Cardiac fibroblast (primary cell): Measurements from ENCODE around the gene RGS3.
A peak's percentile ranks its signal among the peaks of the same experiment; 100 is the strongest.
"Not testable (repeated sequence)": the region's sequence is repeated elsewhere in the genome, so short reads cannot be mapped to it uniquely, and the experiment has no call there.

ENCODE experiments used
- DNase-seq, 2 donors: peaks; one replicate each; pipeline versions ENCODE4 v3.0.0 to v3.0.0-alpha.2; 2010; ENCODE audit warnings: low read depth in 2 of 2
- H3K4me3 ChIP-seq, 2 donors: replicated peaks in 1 of 2; 1 replicate in 1 of 2; 2 replicates in 1 of 2; pipeline ENCODE4 v1.5.1; 2011; ENCODE audit warnings: low read depth in 2 of 2, low read length in 2 of 2, mild to moderate bottlenecking in 2 of 2, moderate library complexity in 1 of 2
- TF ChIP-seq, protein P1 (sequence below): IDR thresholded peaks from one replicate; pipeline ENCODE4 v1.5.1; 2011; ENCODE audit warnings: low read depth, mild to moderate bottlenecking, low read length, inconsistent platforms

Gene RGS3

DNA sequence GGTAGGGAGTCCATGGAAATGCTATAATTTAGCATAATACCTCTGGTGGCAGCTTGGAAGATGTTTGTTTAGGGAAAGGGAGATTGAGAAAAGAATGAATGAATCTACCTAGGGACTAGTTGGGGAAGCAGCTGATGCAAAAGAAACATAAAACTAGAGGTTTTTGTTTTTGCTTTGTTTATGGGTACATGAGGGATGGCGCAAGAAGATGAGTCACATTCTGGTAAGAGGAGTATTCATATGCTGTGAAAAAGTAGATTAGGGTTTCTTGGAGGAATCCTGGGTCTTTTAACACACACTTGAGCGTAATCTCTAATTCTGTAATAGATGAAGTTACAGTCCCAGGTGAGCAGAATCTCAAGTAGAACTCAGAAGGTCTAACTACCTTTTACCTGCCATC, 35.9 kb upstream of the RGS3 start:
- DNase-seq: peak; percentile 67 to 76
- TF ChIP-seq, protein P1, sequence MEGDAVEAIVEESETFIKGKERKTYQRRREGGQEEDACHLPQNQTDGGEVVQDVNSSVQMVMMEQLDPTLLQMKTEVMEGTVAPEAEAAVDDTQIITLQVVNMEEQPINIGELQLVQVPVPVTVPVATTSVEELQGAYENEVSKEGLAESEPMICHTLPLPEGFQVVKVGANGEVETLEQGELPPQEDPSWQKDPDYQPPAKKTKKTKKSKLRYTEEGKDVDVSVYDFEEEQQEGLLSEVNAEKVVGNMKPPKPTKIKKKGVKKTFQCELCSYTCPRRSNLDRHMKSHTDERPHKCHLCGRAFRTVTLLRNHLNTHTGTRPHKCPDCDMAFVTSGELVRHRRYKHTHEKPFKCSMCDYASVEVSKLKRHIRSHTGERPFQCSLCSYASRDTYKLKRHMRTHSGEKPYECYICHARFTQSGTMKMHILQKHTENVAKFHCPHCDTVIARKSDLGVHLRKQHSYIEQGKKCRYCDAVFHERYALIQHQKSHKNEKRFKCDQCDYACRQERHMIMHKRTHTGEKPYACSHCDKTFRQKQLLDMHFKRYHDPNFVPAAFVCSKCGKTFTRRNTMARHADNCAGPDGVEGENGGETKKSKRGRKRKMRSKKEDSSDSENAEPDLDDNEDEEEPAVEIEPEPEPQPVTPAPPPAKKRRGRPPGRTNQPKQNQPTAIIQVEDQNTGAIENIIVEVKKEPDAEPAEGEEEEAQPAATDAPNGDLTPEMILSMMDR: no peak
- no peak overlapping the region for H3K4me3 ChIP-seq

DNA sequence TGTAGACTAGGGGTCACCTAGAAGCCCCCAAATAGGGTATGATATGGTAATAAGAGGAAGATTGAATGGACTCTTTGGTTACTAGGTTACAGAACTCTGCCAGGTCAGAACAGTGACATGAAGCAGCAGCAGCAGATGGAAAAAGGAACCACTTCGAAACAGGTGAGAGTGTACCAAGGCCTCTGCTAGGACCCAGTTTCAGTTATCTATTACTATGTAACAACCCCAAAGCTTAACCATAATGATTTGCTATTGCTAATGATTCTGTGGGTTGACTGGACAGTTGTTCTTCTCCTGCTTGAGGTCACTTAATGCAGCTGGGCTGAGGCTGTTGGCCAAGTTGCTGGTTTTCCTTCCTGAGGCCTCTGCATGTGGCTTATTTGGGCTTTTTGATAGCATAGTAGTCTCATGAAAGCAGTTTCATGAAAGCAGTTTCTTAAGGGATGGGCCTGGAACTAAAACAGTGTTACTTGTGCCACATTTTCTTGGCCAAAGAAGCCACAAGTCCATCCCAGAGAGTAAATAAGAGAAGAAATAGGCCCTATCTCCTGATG, 35.4 kb upstream of the RGS3 start:
- no peak overlapping the region for H3K4me3 ChIP-seq
- DNase-seq: peak in 1 of 2 donors; percentile 32
- TF ChIP-seq, protein P1: no peak

DNA sequence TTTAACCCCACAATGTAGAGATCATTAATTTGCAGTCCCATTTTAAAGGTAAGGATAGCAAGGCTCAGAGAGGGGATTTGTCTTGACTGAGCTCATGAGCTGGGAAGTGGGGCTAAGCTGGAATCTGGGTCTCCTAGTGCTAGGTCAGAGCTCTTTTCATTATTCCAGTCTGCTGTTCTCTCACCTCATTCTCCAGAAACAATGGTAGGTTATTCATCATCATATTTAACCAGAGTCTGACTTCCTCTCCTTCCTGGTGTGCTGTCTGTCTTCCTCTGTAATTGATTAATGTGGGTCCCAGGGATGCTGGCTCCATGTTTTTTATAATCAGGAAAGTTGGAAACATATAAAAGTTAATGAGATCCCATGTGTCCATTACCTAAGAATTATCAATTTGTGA, 32.3 kb upstream of the RGS3 start:
- TF ChIP-seq, protein P1: no peak
- H3K4me3 ChIP-seq: no peak overlapping the region
- DNase-seq: no peak

DNA sequence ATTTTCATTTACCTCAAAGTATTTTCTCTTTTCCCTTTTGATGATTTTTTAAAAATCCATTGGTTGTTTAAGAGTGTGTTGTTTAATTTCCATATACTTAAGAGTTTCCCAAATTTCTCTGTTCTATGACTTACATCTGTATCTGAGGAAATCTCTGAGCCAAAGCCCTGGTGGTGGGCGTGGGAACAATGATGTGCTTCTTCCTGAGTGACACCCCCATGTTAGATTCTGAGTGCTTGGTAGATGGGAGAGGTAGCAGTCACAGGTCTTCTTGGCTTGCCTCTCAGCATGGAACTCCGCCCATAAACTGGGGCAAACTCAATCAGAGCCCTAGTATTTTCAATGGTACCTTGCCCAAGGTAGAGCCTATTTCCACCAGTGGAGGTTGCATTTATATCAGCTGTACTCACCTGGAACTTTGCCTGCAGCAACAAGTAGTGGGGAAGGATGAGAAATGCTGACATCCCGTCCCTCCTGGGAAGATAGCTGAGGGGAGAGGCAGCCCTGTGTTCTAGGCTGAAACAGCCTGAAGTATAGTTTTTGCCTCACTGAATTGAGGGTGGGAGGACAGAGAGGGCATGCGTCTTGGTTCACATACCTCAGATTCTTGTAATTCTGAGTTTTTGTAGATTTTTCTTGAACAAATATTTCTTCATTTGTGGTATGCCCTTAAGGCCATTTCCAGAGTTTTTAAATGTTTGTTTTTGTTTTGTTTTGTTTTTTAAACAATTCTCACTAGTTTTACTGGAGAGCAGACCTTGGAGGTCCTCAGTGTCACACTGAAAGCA, 26.6 kb upstream of the RGS3 start:
- peak in 1 of 2 donors; percentile 15 for DNase-seq
- H3K4me3 ChIP-seq: no peak overlapping the region
- TF ChIP-seq, protein P1: no peak

DNA sequence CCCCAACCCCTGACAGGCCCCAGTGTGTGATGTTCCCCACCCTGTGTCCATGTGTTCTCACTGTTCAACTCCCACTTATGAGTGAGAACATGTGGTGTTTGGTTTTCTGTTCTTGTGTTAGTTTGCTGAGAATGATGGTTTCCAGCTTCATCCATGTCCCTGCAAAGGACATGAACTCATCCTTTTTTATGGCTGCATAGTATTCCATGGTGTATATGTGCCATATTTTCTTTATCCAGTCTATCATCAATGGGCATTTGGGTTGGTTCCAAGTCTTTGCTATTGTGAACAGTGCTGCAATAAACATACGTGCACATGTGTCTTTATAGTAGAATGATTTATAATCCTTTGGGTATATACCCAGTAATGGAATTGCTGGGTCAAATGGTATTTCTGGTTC, 25.8 kb upstream of the RGS3 start:
- not testable (repeated sequence) for H3K4me3 ChIP-seq, DNase-seq

DNA sequence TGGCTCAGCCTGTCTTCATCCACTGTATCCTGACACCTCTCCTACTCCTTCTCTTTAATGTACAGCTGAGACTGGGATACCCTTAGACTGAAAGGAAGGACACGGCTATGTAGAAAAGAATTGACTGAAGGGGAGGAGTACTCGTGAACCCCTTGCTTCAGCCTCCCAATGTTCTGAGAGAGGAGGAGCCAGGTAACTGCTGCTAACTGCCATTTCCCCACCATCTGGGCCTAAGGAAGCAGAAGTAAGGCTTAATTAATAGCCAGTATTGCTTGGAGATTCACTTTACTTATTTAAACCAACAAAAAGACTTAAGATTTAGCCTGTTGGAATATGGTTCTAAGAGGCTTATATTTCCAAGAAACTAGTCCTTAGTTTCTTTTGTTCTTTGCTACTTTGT, 18.8 kb upstream of the RGS3 start:
- no peak overlapping the region for H3K4me3 ChIP-seq
- DNase-seq: no peak
- TF ChIP-seq, protein P1: no peak

DNA sequence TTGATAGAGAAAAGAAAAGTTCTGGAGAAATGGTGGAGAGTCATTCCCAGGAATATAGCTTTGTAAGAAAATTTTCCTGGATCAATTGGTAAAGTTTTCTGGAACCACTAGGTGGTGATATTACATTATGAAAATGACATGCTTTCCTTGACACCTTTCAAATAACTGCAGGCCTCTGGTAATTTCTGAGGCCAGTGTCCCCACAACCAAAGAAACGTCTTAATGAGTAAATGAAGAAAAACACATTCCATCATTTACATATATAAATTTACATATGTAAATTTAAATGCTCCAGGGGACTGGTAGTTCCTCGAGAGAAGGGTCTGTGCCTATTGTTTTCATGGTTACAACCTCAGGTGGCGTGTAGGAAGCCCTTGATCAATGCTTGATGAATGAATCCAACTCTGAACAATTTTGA, 17.2 kb upstream of the RGS3 start:
- DNase-seq: peak; percentile 71 to 73
- TF ChIP-seq, protein P1: peak; percentile 34
- no peak overlapping the region for H3K4me3 ChIP-seq
